ENCODE measurements around the gene TYW1. TPM values are rescaled to one million over a fixed set of nuclear protein-coding genes. Genes with fewer than 3 reads are reported as not detected.
"Not testable (repeated sequence)": the region's sequence is repeated elsewhere in the genome, so short reads cannot be mapped to it uniquely, and the experiment has no call there.

Gene TYW1
- total RNA-seq, 2 experiments from 2014 or later: 16.6 to 17.5 TPM

DNA sequence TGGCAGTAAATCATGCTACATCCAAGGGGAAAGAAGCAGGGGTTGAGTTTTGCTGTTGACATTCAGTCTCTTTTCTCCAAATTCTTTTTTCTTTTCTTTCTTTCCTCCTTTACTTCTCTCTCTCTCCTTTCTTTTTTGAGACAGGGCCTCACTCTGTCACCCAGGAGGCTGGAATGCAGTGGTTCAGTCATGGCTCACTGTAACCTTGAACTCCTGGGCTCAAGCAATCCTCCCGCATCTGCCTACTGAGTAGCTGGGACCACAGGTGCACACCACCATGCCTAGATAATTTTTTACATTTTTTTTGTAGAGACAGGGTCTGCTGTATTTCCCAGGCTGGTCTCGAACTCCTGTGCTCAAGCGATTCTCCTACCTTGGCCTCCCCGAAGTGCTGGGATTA lies 36.4 kb upstream of the TYW1 start:
- DNase-seq: no peak
- TF ChIP-seq, protein P1, sequence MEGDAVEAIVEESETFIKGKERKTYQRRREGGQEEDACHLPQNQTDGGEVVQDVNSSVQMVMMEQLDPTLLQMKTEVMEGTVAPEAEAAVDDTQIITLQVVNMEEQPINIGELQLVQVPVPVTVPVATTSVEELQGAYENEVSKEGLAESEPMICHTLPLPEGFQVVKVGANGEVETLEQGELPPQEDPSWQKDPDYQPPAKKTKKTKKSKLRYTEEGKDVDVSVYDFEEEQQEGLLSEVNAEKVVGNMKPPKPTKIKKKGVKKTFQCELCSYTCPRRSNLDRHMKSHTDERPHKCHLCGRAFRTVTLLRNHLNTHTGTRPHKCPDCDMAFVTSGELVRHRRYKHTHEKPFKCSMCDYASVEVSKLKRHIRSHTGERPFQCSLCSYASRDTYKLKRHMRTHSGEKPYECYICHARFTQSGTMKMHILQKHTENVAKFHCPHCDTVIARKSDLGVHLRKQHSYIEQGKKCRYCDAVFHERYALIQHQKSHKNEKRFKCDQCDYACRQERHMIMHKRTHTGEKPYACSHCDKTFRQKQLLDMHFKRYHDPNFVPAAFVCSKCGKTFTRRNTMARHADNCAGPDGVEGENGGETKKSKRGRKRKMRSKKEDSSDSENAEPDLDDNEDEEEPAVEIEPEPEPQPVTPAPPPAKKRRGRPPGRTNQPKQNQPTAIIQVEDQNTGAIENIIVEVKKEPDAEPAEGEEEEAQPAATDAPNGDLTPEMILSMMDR (IDR thresholded peaks at IDR 0.05): no peak
- intact Hi-C loops (cut with micrococcal nuclease): no loop called here
- no peak for ATAC-seq
- no peak overlapping the region for H3K4me3 Mint-ChIP-seq
- H3K4me1 Mint-ChIP-seq (ENCODE audit: low read depth): peaks cover 3% of the 10 kb centered on the region
- no peak overlapping the region for H3K27ac Mint-ChIP-seq
- POLR2A ChIA-PET: interaction anchor here (0.6 kb wide), 1 partner anchor 8 kb away, joined by 3 read pairs; no protein-coding TSS in a partner anchor
- H3K9me3 Mint-ChIP-seq: no peaks in the 10 kb centered on the region
- CTCF ChIA-PET: no interaction called here
- H3K36me3 Mint-ChIP-seq (ENCODE audit: low read depth): peaks cover 23% of the 10 kb centered on the region
- H3K27me3 Mint-ChIP-seq: no peaks in the 10 kb centered on the region

DNA sequence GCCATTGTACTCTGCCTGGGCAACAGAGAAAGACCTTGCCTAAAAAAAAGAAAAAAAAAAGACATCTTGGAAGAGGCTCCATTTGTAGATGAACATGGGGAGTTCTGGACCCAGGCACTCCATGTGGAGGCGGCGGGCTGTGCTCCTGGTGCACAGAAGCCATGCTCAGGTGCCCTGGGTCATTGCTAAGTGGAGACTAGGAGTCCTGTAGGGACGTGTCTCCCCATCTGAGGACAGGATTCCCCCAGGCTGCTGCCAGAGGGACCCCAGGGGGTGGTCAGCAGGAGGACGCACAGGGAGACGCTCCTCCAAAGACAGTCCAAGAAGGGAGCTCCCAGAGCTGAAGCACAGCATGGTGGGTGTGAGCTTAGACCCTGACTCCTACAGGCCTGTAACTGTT lies 35.5 kb upstream of the TYW1 start:
- peak overlapping the region; percentile 32 for H3K27ac Mint-ChIP-seq
- intact Hi-C loops (cut with micrococcal nuclease): no loop called here
- H3K4me3 Mint-ChIP-seq: no peak overlapping the region
- no peaks in the 10 kb centered on the region for H3K27me3 Mint-ChIP-seq
- CTCF ChIA-PET: no interaction called here
- no peaks in the 10 kb centered on the region for H3K9me3 Mint-ChIP-seq
- no peaks in the 10 kb centered on the region for H3K4me1 Mint-ChIP-seq (ENCODE audit: low read depth)
- POLR2A ChIA-PET: interaction anchor here (0.6 kb wide), 1 partner anchor 9 kb away, joined by 3 read pairs; no protein-coding TSS in a partner anchor
- ATAC-seq: no peak
- H3K36me3 Mint-ChIP-seq (ENCODE audit: low read depth): peaks cover 19% of the 10 kb centered on the region
- TF ChIP-seq, protein P1 (IDR thresholded peaks at IDR 0.05): no peak
- no peak for DNase-seq

DNA sequence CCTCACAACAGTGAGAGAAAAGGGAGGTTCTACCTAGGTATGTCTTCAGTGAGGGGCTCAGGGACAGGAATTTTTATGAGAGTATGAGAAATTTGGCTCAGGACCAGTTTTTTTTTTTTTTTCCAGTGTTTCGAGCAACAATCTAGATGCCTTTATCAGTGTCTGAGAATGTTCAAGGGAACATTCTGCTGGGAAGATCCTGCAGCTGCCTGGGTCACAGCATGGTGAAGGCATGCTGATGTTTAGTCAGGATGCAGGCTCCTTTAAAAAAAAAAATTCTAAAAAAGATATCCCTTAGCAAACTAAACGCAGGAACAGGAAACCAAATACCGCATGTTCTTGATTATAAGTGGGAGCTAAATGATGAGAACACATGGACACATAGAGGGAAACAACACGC lies 32.2 kb upstream of the TYW1 start:
- Mint-ChIP-seq H3K27me3 (no peaks in the 10 kb centered on the region), H3K4me3 (no peak overlapping the region), H3K9me3 (no peaks in the 10 kb centered on the region), H3K27ac (no peak overlapping the region), H3K36me3 (ENCODE audit: low read depth) (peaks cover 2% of the 10 kb centered on the region), H3K4me1 (ENCODE audit: low read depth) (peaks cover 3% of the 10 kb centered on the region)
- ChIA-PET CTCF (no interaction called here), POLR2A (no interaction called here)
- no peak for DNase-seq
- TF ChIP-seq, protein P1 (IDR thresholded peaks at IDR 0.05): no peak
- no peak for ATAC-seq
- intact Hi-C loops (cut with micrococcal nuclease): no loop called here

- H3K36me3 Mint-ChIP-seq (ENCODE audit: low read depth): no peaks in the 10 kb centered on the region
- no peak overlapping the region for H3K27ac Mint-ChIP-seq
- no peaks in the 10 kb centered on the region for H3K27me3 Mint-ChIP-seq
- intact Hi-C loops (cut with micrococcal nuclease): no loop called here
- peak; percentile 11 for DNase-seq
- ChIA-PET POLR2A (no interaction called here), CTCF (no interaction called here)
- H3K4me3 Mint-ChIP-seq: no peak overlapping the region
- H3K9me3 Mint-ChIP-seq: no peaks in the 10 kb centered on the region
- TF ChIP-seq, protein P1 (IDR thresholded peaks at IDR 0.05): no peak
- H3K4me1 Mint-ChIP-seq (ENCODE audit: low read depth): peaks cover 3% of the 10 kb centered on the region
- ATAC-seq: no peak
These were observed 29.6 kb upstream of the TYW1 start for GRCh38 chr7:66967029-66967428.

DNA sequence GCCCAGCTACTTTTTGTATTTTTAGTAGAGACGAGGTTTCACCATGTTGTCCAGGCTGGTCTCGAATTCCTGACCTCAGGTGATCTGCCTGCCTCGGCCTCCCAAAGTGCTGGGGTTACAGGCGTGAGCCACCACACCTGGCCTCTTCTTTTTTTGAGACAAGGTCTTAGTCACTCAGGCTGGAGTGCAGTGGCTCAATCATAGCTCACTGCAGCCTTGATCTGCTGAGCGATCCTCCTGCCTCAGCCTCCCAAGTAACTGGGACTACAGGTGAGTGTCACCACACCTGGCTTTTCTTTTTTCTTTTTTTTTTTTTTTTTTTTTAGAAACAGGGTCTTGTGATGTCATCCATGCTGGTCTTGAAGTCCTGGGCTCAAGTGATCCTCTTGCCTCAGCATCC lies 27.6 kb upstream of the TYW1 start:
- intact Hi-C loops (cut with micrococcal nuclease); H3K9me3 Mint-ChIP-seq; DNase-seq; ATAC-seq; H3K4me1 Mint-ChIP-seq (ENCODE audit: low read depth); H3K27me3 Mint-ChIP-seq; CTCF ChIA-PET; H3K36me3 Mint-ChIP-seq (ENCODE audit: low read depth); H3K4me3 Mint-ChIP-seq; H3K27ac Mint-ChIP-seq; POLR2A ChIA-PET: not testable (repeated sequence)

- no peaks in the 10 kb centered on the region for H3K36me3 Mint-ChIP-seq (ENCODE audit: low read depth)
- CTCF ChIA-PET: no interaction called here
- TF ChIP-seq, protein P1 (IDR thresholded peaks at IDR 0.05): no peak
These were observed 26.3 kb upstream of the TYW1 start for GRCh38 chr7:66970310-66970709.

More at GRCh38 chr7:66970310-66970709, 26.3 kb upstream of the TYW1 start:
- Mint-ChIP-seq H3K9me3 (no peaks in the 10 kb centered on the region), H3K4me3 (no peak overlapping the region), H3K4me1 (ENCODE audit: low read depth) (peaks cover 3% of the 10 kb centered on the region), H3K27ac (no peak overlapping the region), H3K27me3 (no peaks in the 10 kb centered on the region)
- intact Hi-C loops (cut with micrococcal nuclease): no loop called here
- ATAC-seq (no peak), DNase-seq (no peak)
- POLR2A ChIA-PET: interaction anchor here (0.6 kb wide), 1 partner anchor 107 kb away, joined by 5 read pairs; no protein-coding TSS in a partner anchor
